Thoracic aorta (tissue), 2 donors: ENCODE data around the gene PRM2. TPM values are rescaled to one million over a fixed set of nuclear protein-coding genes. Genes with fewer than 3 reads are reported as not detected.

Experiments used
- ATAC-seq: fragments of 150-250 bp; one replicate; pipeline ENCODE4 v1.8.0; 2017; ENCODE audit warnings: low read depth; ENCODE audit not compliant: insufficient number of reproducible peaks, low FRiP score
- DNase-seq: peaks from one replicate; pipeline ENCODE4 v3.0.0-alpha.2; 2020; ENCODE audit warnings: low spot score
- H3K27ac ChIP-seq, 2 donors: fragments of 200-600 bp; sonication (generic); 1 replicate in 1 of 2; 2 replicates in 1 of 2; pipeline ENCODE4 v1.5.1; 2016; ENCODE audit warnings: mild to moderate bottlenecking in 2 of 2, moderate library complexity in 2 of 2
- H3K27me3 ChIP-seq: fragments of 200-600 bp; sonication (generic); replicated peaks from 2 replicates; pipeline ENCODE4 v1.6.0; 2016; ENCODE audit warnings: mild to moderate bottlenecking; ENCODE audit not compliant: insufficient read depth
- H3K36me3 ChIP-seq: fragments of 200-600 bp; sonication (generic); one replicate; pipeline ENCODE4 v1.5.1; 2016
- H3K4me1 ChIP-seq, 2 donors: fragments of 200-600 bp; sonication (generic); 1 replicate in 1 of 2; 2 replicates in 1 of 2; pipeline versions ENCODE4 v1.5.1 to v1.6.0; 2016; ENCODE audit warnings: low read depth in 2 of 2, mild to moderate bottlenecking in 1 of 2; ENCODE audit not compliant: control insufficient read depth in 1 of 2
- H3K4me3 ChIP-seq: fragments of 200-600 bp; sonication (generic); 2 replicates; pipeline ENCODE4 v1.5.1; 2016; ENCODE audit warnings: mild to moderate bottlenecking
- H3K9me3 ChIP-seq: fragments of 200-600 bp; sonication (generic); 2 replicates; pipeline ENCODE4 v1.5.1; 2016
- total RNA-seq, 2 donors: library from RNA; depleted of rRNA; stranded (reverse); fragments of >200 nt; gene quantifications; one replicate each; pipeline versions ENCODE4 v1.1.0 to v1.2.3, GENCODE V29; 2016
- TF ChIP-seq, protein P1 (sequence below): fragments of 200-600 bp; sonication (generic); IDR thresholded peaks from one replicate; pipeline ENCODE4 v1.5.1; 2019; ENCODE audit warnings: antibody characterized with exemption

The PRM2 gene
- total RNA-seq, 2 donors from 2014 or later: not detected

GRCh38 chr16:11251525-11252481, 24.5 kb downstream of the PRM2 start:
- H3K36me3 ChIP-seq: no peaks in the 10 kb centered on the region
- DNase-seq (no peak), ATAC-seq (no peak)
- H3K27ac ChIP-seq: no peak overlapping the region
- H3K4me1 ChIP-seq: peaks cover 6 to 28% of the 10 kb centered on the region in 2 donors
- no peaks in the 10 kb centered on the region for H3K9me3 ChIP-seq
- TF ChIP-seq, protein P1, sequence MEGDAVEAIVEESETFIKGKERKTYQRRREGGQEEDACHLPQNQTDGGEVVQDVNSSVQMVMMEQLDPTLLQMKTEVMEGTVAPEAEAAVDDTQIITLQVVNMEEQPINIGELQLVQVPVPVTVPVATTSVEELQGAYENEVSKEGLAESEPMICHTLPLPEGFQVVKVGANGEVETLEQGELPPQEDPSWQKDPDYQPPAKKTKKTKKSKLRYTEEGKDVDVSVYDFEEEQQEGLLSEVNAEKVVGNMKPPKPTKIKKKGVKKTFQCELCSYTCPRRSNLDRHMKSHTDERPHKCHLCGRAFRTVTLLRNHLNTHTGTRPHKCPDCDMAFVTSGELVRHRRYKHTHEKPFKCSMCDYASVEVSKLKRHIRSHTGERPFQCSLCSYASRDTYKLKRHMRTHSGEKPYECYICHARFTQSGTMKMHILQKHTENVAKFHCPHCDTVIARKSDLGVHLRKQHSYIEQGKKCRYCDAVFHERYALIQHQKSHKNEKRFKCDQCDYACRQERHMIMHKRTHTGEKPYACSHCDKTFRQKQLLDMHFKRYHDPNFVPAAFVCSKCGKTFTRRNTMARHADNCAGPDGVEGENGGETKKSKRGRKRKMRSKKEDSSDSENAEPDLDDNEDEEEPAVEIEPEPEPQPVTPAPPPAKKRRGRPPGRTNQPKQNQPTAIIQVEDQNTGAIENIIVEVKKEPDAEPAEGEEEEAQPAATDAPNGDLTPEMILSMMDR: no peak
- H3K4me3 ChIP-seq: no peak overlapping the region
- no peaks in the 10 kb centered on the region for H3K27me3 ChIP-seq

DNA sequence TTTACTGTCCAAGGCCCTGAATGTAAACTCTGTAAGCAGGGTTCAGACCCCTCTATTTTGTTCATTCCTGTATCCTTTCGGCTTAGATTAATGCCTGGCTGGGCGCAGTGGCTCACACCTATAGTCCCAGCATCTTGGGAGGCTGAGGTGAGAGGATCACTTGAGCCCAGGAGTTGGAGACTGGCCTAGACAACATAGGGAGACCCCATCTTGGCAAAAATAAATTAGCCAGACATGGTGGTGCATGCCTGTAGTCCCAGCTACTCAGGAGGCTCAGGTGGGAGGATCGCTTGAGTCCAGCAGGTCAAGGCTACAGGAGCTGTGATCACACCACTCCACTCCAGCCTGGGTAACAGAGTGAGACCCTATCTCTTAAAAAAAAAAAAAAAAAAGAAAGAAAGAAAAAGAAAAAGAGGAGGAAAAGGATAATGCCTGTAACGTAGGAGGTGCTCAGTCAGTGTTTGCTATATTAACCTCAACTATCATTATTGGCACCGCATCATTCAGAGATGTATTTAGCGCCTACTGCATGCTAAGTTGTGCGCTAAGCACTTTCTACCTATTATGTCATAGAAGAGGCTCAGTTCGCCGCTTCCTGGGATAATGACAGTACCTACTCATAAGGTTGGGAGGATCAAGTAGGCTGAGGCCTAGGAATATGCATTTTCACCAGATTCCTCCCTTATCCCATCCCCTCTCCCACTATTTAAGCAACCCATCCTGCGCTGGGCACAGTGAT, 25.3 kb downstream of the PRM2 start:
- no peak overlapping the region for H3K27ac ChIP-seq
- no peak overlapping the region for H3K4me3 ChIP-seq
- H3K4me1 ChIP-seq: peaks cover 6 to 25% of the 10 kb centered on the region in 2 donors
- no peaks in the 10 kb centered on the region for H3K27me3 ChIP-seq
- no peak for DNase-seq
- ATAC-seq: no peak
- H3K9me3 ChIP-seq: no peaks in the 10 kb centered on the region
- H3K36me3 ChIP-seq: no peaks in the 10 kb centered on the region
- TF ChIP-seq, protein P1: no peak

GRCh38 chr16:11250091-11250785, 26.0 kb downstream of the PRM2 start:
- Histone ChIP-seq H3K36me3 (no peaks in the 10 kb centered on the region), H3K9me3 (no peaks in the 10 kb centered on the region), H3K4me1 (peaks cover 6 to 25% of the 10 kb centered on the region in 2 donors), H3K27ac (no peak overlapping the region), H3K4me3 (no peak overlapping the region), H3K27me3 (no peaks in the 10 kb centered on the region)
- no peak for ATAC-seq
- no peak for DNase-seq
- TF ChIP-seq, protein P1: no peak

- ATAC-seq: no peak
- Histone ChIP-seq H3K4me1 (peaks cover 4 to 17% of the 10 kb centered on the region in 2 donors), H3K27ac (no peak overlapping the region), H3K27me3 (no peaks in the 10 kb centered on the region), H3K4me3 (no peak overlapping the region), H3K36me3 (no peaks in the 10 kb centered on the region), H3K9me3 (no peaks in the 10 kb centered on the region)
- TF ChIP-seq, protein P1: no peak
- DNase-seq: no peak
Measured at GRCh38 chr16:11249233-11250061, 26.8 kb downstream of the PRM2 start.
